Measurements from ENCODE around the gene KDM5B. TPM values are rescaled to one million over a fixed set of nuclear protein-coding genes. Genes with fewer than 3 reads are reported as not detected.

KDM5B gene
- total RNA-seq, 1 experiment from 2014 or later: 83.6 TPM

GRCh38 chr1:202800742-202801141 is 7.5 kb downstream of the KDM5B start:
- Histone ChIP-seq H3K9me3 (ENCODE audit: control insufficient read depth, insufficient read depth, low read depth, low read length) (no peaks in the 10 kb centered on the region), H3K27ac (ENCODE audit: low read length) (no peak overlapping the region), H3K4me3 (ENCODE audit: low read depth in 2 of 2, low read length in 2 of 2) (no peak overlapping the region), H3K4me1 (ENCODE audit: control insufficient read depth, insufficient read depth, low read length) (peaks cover 36% of the 10 kb centered on the region), H3K36me3 (ENCODE audit: control insufficient read depth, insufficient read depth, low read length) (no peaks in the 10 kb centered on the region), H3K27me3 (ENCODE audit: control insufficient read depth, insufficient read depth, low read length) (no peaks in the 10 kb centered on the region)
- BruUV-seq (replicated peaks): no TSS peak
- intact Hi-C loops (cut with micrococcal nuclease; ENCODE audit: unreplicated experiment) (no loop called here), in situ Hi-C loops (cut with HindIII; ENCODE audit: low pct_unique_long_range_greater_than_20kb, low sequenced_read_pairs) (no loop called here)
- ChIA-PET CTCF (no interaction called here), POLR2A (interaction anchor here (0.7 kb wide), 1 partner anchor 81 kb away, joined by 4 read pairs; no protein-coding TSS in a partner anchor)
- DNase-seq (ENCODE audit: low read depth, low spot score) (no peak), ATAC-seq (no peak)
- TF ChIP-seq TCF7L2 (IDR thresholded peaks at IDR 0.05; ENCODE audit: low read depth, low read length) (no peak), POLR2AphosphoS5 (IDR thresholded peaks at IDR 0.05; ENCODE audit: low read depth, low read length) (no peak), SIN3A (IDR thresholded peaks at IDR 0.05; ENCODE audit: borderline replicate concordance, insufficient read depth, low read depth, low read length) (no peak), REST (IDR thresholded peaks at IDR 0.05; ENCODE audit: insufficient read depth in 1 of 2, low read depth in 2 of 2, low read length in 1 of 2) (no peak)

GRCh38 chr1:202798792-202799331 is 9.4 kb downstream of the KDM5B start:
- ChIA-PET CTCF (no interaction called here), POLR2A (no interaction called here)
- DNase-seq (ENCODE audit: low read depth, low spot score) (no peak), ATAC-seq (no peak)
- Histone ChIP-seq H3K27me3 (ENCODE audit: control insufficient read depth, insufficient read depth, low read length) (no peaks in the 10 kb centered on the region), H3K27ac (ENCODE audit: low read length) (no peak overlapping the region), H3K4me3 (ENCODE audit: low read depth in 2 of 2, low read length in 2 of 2) (no peak overlapping the region), H3K36me3 (ENCODE audit: control insufficient read depth, insufficient read depth, low read length) (no peaks in the 10 kb centered on the region), H3K4me1 (ENCODE audit: control insufficient read depth, insufficient read depth, low read length) (peaks cover 25% of the 10 kb centered on the region), H3K9me3 (ENCODE audit: control insufficient read depth, insufficient read depth, low read depth, low read length) (no peaks in the 10 kb centered on the region)
- TF ChIP-seq CTCF (IDR thresholded peaks at IDR 0.05) (no peak), TCF7L2 (IDR thresholded peaks at IDR 0.05; ENCODE audit: low read depth, low read length) (no peak), SIN3A (IDR thresholded peaks at IDR 0.05; ENCODE audit: borderline replicate concordance, insufficient read depth, low read depth, low read length) (no peak), POLR2AphosphoS5 (IDR thresholded peaks at IDR 0.05; ENCODE audit: low read depth, low read length) (no peak), REST (IDR thresholded peaks at IDR 0.05; ENCODE audit: insufficient read depth in 1 of 2, low read depth in 2 of 2, low read length in 1 of 2) (no peak)
- intact Hi-C loops (cut with micrococcal nuclease; ENCODE audit: unreplicated experiment) (no loop called here), in situ Hi-C loops (cut with HindIII; ENCODE audit: low pct_unique_long_range_greater_than_20kb, low sequenced_read_pairs) (no loop called here)
- no TSS peak for BruUV-seq (replicated peaks)

Measured in Panc1 (cell line).